NCI-H1048 (cell line): ENCODE results near the gene MED8.

ENCODE experiments used
- DNase-seq: peaks from one replicate; lab custom pipeline; 2025; lab: John Stamatoyannopoulos, UW

The MED8 gene

GRCh38 chr1:43334453-43335205 is 55.0 kb downstream of the MED8 start:
- DNase-seq: no peak
